GM18867 (cell line): ENCODE results near the gene PAX8.

Experiments used
- ATAC-seq: cut with Tn5 transposase; IDR thresholded peaks from one replicate; pipeline ENCODE4 v1.9.1; 2021; ENCODE audit warnings: mild to moderate bottlenecking, moderate library complexity; ENCODE audit not compliant: unreplicated experiment

Gene PAX8

GRCh38 chr2:113209011-113209645, 69.6 kb downstream of the PAX8 start:
- no peak for ATAC-seq

GRCh38 chr2:113208396-113208795, 70.3 kb downstream of the PAX8 start:
- no peak for ATAC-seq

- no peak for ATAC-seq
Measured at GRCh38 chr2:113207021-113207420, 71.7 kb downstream of the PAX8 start.

- ATAC-seq: no peak
Measured at GRCh38 chr2:113206251-113206650, 72.5 kb downstream of the PAX8 start.

DNA sequence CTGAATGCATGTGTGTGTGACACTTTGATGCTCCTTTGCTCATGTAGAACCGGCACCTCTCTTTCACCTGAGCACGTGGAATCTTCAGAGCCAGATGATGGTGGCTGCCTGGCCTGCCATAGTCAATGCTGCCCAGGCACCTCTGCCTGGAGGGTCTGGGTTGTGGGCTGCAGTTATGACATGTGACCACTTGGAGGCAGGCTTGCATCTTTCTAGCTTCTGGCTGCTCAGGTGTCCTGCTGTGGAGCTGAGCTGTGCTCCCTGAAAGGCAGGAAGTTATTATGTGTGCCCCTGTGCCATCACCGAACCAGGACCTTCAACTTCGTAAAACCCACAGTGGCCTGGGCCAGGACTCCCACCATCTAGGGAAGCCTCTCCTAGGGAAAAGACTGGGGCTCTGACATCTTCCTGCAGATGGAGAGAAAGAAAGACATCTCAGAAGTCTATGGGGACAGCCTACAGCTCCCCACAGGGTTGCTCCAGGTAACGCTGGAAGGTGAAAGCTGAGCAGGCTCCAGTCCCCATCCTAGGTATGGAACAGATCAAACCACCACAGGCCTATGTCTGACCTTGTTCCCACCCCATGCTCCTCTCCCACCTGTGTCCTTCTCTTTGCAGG, 74.7 kb downstream of the PAX8 start:
- peak; percentile 78 for ATAC-seq

- no peak for ATAC-seq
Measured at GRCh38 chr2:113203217-113203530, 75.5 kb downstream of the PAX8 start.

DNA sequence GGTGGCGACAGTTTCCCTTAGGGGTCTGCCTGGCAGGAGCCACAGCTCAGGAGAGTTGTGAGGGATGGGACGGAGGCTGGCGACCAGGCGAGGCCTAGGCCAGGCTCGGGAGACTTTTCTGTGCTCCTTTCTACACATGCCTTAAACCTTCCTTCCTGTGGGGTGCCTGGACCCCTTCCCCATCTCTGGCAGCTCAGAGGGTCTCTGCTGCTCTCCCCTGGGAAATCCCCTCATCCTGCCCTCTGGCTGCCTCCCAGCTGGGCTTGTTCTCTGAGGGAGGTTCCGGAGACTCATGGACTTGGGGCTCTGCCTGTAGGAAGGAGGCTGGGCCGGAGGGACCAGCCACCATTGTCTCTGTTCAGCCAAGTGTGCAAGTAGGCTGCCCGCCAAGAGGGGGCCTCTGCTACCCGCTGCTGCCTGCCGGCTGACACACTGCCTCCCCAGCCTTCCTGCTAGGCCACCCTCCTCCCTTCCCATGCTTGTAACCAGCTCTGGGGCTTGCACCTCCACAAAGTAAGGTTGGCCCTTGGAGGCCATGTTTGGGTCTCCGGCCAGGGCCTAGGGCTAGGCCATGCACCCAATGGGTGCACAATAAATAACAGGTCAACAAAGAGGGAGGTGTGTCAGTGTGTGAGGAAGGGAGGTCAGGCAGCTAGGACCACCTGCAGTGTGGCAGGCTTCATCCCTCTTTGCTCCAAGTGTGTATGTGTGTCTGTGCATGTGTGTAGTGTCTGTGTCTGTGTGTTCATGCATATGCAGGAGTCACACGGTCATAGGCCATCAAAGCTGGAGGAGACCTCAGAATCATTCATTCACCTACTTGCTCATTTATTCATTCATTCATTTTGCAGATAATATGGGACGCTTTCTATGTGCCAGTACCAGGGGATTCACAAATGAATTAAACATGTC, 76.2 kb downstream of the PAX8 start:
- no peak for ATAC-seq

DNA sequence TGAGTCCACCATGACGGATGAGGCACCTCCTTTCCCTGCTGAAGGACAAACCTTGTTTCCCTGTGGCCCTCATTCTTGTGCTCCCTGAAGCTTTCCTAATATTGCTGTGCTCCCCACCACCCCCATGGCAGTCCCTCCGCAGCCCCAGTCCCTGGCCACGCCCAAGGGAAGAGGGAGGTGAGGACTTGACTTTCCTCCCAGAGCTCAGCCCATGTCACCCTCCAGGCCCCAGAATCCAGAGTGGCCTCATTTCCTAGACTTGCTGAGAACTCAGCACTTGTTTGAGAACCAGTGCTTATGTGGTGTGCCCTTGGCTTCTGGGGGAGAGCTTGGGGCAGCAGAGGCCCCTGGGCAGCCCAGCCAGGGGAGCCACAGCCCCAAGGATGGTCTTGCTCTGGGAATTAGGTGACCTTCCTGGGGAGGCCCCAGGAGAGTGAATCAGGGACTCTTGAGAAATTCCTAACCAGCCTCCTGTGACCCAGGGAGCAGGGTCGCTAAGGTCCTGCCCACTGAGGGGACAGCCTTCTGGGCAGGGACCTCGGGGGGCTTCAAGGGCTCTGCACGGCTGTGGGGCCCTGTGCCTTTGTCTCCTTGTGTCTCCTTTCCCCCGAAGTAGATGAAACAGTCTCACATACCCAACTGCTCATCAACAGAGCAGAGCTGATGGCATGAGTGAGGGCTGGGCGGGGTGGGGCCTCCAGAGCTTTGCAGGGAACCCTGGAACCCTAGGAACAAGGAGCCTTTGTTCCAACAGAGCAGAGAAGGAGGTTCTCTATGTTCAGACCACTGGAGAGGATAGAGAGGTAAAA, 77.0 kb downstream of the PAX8 start:
- no peak for ATAC-seq

DNA sequence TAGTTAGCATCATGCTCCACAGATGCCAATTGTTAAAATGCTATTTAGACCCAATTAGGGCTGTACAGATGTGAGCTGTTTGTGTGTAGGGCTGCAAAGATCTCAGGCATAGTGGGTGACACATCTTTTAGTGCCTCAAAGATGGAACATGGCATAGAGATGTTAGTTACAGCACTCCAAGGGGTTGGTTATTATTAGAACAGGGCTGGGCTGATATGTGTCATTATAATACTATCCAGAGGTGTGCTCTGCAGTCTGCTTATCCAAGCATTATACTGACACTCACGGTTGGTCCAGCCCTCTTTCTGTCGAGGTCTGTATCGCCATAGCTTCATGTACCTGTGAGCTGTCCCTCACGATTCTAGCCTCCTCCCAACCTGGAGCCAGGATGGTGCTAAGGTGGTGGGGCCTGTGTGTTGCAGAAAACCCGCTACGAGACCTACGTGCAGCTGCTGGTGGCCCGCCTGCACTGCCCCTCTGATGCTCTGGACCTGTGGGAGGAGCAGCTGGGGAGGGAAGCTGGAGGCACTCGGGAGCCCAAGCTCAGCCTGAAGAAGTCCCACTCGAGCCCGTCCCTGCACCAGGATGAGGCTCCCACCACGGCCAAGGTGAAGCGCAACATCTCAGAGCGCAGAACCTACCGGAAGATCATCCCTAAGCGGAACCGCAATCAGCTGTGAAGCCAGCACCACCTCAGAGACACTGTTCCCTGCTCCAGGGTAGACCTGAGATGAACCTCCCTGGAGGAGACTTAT, 77.8 kb downstream of the PAX8 start:
- no peak for ATAC-seq

DNA sequence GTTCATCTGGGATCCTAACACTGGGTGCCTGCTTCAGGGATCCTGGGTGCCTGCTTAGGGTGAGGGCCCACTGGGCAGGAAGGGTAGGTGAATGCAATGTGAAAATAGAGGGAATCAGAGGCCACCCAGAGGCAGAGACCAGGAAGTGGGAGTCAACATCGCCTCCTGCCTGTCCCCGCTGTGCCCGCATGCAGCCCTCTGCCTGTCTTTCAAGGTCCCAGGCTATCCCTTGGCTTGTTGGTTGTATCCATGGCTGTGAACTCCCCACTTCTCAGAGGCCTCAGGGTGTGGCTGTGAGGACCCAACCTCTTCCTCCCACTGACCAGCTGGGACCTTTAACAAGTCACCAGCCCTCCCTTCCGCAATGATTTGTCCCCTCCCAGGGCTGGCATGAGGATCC, 78.5 kb downstream of the PAX8 start:
- no peak for ATAC-seq

GRCh38 chr2:113198790-113199612, 79.7 kb downstream of the PAX8 start:
- ATAC-seq: peak; percentile 75

- ATAC-seq: no peak
Measured at GRCh38 chr2:113198048-113198789, 80.5 kb downstream of the PAX8 start.

DNA sequence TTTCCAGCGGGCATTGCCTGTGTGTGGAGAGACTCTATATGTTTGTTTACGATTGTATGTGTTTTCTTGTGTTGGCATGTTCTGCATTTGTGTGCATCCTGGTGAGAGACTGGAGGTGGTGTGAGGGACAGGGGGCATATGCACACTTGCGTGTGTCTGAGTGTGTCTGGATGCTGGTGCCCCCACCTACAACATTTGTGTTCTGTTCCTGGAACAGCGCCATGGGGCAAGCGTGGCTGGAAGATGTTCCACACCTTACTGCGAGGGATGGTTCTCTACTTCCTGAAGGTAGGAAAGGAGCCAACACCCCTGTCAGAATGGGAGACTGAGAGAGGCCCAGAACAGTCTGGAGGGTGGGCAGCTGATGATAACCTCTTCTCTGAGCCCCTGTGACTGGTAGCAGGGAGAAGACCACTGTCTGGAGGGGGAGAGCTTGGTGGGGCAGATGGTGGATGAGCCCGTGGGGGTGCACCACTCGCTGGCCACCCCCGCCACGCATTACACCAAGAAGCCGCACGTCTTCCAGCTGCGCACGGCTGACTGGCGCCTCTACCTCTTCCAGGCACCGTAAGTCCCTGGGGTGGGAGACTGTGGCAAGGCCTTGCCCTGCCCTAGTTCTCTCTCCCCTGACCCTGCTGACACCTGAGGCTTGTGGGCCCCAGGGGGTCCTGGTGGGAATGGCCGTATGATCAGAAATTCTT, 81.2 kb downstream of the PAX8 start:
- no peak for ATAC-seq

DNA sequence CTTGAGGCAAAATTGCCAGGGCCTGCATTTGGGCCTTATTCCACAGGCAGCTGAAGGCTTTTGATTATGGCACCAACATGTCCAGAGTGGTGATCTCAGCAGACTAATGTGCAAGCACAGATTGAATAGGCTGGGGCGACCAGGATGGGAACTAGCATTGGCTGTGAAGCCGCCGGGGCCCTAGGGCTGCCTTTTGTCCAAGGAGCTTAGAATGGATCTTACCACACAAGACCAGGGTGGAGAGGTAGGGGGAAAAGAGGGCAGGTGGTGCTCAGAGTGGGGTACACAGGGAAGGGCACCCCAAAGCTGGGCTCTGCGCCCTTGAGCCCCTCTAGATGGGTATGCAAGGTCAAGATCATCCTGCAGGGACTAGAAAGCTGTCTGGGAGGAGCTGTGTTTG, 81.9 kb downstream of the PAX8 start:
- no peak for ATAC-seq

DNA sequence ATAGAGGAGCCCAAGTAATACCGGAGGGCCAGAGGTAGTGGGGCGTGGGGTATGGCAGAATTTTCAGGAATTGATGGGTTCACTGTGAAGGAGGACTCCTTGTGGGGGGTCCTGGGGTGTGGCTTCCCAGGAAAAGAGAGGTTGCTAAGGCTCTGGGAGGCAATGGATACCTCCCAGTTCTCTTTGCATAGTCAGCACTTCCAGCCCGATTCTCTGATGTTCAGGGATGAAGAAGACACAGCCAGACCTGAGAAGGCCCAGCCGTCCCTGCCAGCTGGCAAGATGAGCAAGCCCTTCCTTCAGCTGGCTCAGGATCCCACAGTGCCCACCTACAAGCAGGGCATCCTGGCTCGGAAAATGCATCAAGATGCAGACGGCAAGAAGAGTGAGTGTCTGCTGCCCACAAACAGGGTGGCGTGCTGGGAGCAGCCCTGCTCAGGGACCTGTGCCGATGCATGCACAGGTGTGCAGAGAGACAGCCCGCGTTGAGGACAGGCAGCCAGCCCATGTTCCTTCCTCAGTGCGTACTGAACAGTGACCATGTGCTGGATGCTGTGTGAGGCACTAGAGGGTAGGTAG, 82.7 kb downstream of the PAX8 start:
- ATAC-seq: no peak

DNA sequence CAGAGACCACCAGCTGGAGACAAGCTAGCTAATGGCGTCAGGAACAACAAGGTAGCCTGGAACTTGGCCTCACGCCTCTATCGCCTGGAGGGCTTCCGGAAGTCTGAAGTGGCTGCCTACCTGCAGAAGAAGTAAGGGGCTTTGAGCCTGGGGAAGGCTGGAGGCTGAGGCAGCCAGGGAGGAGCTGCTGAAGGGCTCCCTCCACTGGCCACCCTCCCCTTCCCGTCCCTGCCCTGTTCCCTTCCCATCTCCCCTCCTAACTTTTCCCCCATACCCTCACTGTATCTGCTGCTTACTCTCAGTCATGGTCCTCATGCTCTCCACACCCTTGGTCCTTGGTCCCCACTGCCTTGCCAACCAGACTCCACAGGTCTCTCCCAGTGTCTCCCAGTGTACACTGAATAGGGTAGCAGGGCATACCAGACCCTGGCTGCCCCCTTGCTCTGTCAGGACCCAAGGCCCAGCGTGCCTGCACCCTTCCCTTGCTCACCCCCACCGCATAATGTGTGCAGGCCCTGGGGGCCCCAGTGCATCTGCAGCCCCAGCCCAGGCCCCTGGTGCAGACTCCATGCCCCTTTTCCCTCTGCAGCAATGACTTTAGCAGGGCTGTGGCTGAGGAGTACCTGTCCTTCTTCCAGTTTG, 86.1 kb downstream of the PAX8 start:
- ATAC-seq: no peak

GRCh38 chr2:113190871-113191270, 87.8 kb downstream of the PAX8 start:
- ATAC-seq: no peak

- ATAC-seq: no peak
Measured at GRCh38 chr2:113187771-113188170, 91.0 kb downstream of the PAX8 start.
